HK-2 (cell line): ENCODE data around the gene OR52E5.

Source experiments
- DNase-seq: peaks from one replicate; pipeline ENCODE4 v3.0.0-alpha.2; 2018; ENCODE audit not compliant: unreplicated experiment

OR52E5 gene

DNA sequence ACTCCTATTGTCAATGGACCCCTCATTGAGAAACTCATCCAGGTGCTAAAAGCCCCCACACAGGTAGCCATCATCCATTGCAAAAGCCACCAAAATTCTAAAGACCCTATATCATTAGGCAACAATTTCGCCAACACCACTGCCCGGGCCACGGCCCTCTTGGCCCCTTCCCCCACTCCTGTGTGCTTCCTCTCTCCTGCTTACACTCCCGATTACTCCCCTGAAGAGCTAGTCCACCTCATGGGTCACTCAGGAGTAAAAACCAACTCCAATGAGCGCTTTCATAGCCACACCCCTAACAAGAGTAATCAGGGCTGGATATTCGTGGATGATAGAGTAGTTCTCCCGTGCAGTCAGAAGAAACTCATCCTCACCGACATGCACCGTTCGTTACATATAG, 40.1 kb downstream of the OR52E5 start:
- no peak for DNase-seq

DNA sequence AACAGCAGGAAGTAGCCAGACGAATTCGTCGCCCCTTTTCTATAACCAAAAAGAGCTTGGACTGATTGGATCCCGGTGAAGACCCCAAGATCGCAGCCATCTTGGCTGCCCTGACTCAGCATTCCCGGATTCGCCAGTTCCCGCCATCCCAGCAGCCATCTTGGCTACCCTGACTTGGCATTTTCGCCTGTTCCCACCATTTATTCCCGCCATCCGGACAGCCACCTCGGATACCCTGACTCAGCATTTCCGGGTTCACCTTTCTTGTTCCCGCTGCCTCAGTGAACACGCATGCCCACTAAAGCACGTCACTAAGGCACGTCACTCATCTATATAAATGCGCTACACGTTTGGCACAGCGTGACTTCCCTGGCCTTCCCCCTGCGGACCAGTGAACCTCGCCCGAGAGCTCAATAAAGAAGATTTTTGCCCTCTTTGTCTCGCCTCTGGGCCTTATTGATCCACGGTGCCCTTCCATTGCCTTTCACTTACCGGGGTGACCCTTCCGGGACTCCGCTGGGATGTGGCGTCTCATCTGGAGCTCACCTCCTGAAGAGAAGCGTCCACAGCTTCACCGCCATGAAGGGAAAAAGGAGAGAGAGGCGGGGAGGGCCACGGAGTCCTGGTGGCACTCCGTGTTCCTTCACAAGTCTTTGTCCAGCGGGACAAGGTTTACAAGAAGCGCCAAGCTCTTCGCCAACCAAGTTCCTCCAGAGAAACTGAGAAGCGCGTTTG, 45.0 kb downstream of the OR52E5 start:
- DNase-seq: no peak

DNA sequence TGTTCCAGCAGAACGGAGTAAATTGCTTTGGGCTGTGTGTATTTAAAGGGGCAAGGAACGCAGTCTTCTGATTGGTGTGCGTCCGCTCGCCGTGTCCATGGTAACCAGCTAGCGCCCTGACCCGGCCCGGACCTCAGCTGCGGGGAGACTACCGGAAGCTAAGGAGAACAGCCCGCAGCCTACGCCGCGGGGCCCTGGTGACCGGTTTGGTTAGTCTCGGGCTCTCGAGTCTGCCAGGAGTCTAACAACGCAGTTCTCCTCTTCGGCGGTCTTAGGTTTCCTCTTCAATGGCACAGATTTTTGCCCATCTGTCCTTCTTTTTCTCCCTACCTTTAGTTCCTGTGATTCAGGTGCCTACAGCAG, 45.6 kb downstream of the OR52E5 start:
- no peak for DNase-seq

DNA sequence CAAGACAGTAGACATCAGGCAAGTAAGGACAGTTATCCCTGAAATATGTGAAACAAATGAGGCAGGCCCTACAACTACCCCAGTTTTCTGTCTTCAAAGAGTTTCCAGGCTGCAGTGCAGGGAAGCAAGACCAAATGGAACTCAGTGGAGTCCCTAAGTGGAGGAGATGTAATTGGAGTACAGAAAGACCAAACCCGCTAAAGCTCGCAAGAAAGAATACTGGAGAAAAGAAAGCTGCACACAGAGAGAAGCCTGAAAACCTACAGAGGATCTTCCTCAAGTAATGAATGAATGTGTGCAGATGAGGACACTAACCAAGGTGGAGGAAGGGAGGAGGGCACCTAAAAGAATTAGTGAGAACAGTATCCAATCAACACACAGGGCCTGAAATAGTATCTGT, 47.7 kb downstream of the OR52E5 start:
- DNase-seq: no peak

DNA sequence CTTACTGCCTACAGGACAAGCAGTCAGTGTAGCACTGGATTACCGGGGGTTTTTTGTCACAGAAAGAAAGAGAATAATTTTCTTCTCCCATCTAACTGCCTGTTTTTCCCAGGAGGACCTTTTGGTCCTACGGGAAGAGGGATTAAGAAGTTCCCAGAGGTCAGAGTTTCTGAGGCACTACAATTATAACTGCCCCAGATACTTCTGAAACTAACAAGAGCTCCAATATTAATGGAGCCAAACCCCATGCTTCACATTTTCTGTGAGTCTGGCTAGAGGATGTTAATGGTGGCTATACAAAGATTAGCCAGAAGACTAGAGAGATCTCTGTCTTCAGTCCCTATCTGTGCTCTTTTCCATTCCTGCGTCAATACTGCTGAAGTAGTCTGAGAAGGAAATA, 48.9 kb downstream of the OR52E5 start, which contains the start of gene OR56A3:
TSS of gene OR56A3 (plus strand) at position 301 of the 400 bp plus-strand sequence. CDS start 5,096 bp downstream, outside the sequence.
- DNase-seq: no peak
